Measurements from ENCODE around the gene CORIN. TPM values are rescaled to one million over a fixed set of nuclear protein-coding genes. Genes with fewer than 3 reads are reported as not detected.
"Not testable (repeated sequence)": the region's sequence is repeated elsewhere in the genome, so short reads cannot be mapped to it uniquely, and the experiment has no call there.

The CORIN gene
- total RNA-seq, 4 donors from 2014 or later, result 1.2 to 6.1 (median 2.5) TPM

- WGBS, result 79% methylated on average over 6 of the region's 6 CpGs
- H3K4me3 ChIP-seq, result no peak overlapping the region
- H3K9me3 ChIP-seq, result no peaks in the 10 kb centered on the region
- H3K27me3 ChIP-seq, result no peaks in the 10 kb centered on the region
- TF ChIP-seq CTCF (IDR thresholded peaks at IDR 0.05) (no peak), POLR2A (IDR thresholded peaks at IDR 0.05) (no peak), POLR2AphosphoS5 (IDR thresholded peaks at IDR 0.05) (no peak), EP300 (IDR thresholded peaks at IDR 0.05) (no peak)
- H3K36me3 ChIP-seq, result no peaks in the 10 kb centered on the region
- H3K4me1 ChIP-seq, result no peaks in the 10 kb centered on the region
- H3K27ac ChIP-seq, result no peak overlapping the region
- DNase-seq (ENCODE audit: low spot score in 2 of 2), result no peak
These were observed 63.8 kb downstream of the CORIN start for GRCh38 chr4:47774079-47774478.

GRCh38 chr4:47771020-47771419 lies 66.8 kb downstream of the CORIN start:
- WGBS, result 78% methylated on average over 1 of the region's 1 CpG
- TF ChIP-seq POLR2A (IDR thresholded peaks at IDR 0.05), result no peak
- no peak for TF ChIP-seq CTCF (IDR thresholded peaks at IDR 0.05)
- no peak for TF ChIP-seq POLR2AphosphoS5 (IDR thresholded peaks at IDR 0.05)
- no peak for TF ChIP-seq EP300 (IDR thresholded peaks at IDR 0.05)
- Histone ChIP-seq H3K27ac (no peak overlapping the region), H3K36me3 (no peaks in the 10 kb centered on the region), H3K4me3 (no peak overlapping the region), H3K27me3 (no peaks in the 10 kb centered on the region), H3K4me1 (no peaks in the 10 kb centered on the region), H3K9me3 (no peaks in the 10 kb centered on the region)
- DNase-seq (ENCODE audit: low spot score in 2 of 2), result no peak

- H3K27ac ChIP-seq; H3K4me1 ChIP-seq; H3K27me3 ChIP-seq; H3K4me3 ChIP-seq; DNase-seq (ENCODE audit: low spot score in 2 of 2); H3K36me3 ChIP-seq; H3K9me3 ChIP-seq: not testable (repeated sequence)
- 82% methylated on average over 7 of the region's 7 CpGs for WGBS
These were observed 69.9 kb downstream of the CORIN start for GRCh38 chr4:47767956-47768355.

GRCh38 chr4:47763279-47763678 lies 74.6 kb downstream of the CORIN start:
- Histone ChIP-seq H3K9me3 (no peaks in the 10 kb centered on the region), H3K4me3 (no peak overlapping the region), H3K4me1 (no peaks in the 10 kb centered on the region), H3K27ac (no peak overlapping the region), H3K27me3 (no peaks in the 10 kb centered on the region), H3K36me3 (no peaks in the 10 kb centered on the region)
- 94% methylated on average over 6 of the region's 6 CpGs for WGBS
- TF ChIP-seq EP300 (IDR thresholded peaks at IDR 0.05) (no peak), CTCF (IDR thresholded peaks at IDR 0.05) (no peak), POLR2A (IDR thresholded peaks at IDR 0.05) (no peak), POLR2AphosphoS5 (IDR thresholded peaks at IDR 0.05) (no peak)
- DNase-seq (ENCODE audit: low spot score in 2 of 2), result no peak

- no peak overlapping the region for H3K4me3 ChIP-seq
- no peak overlapping the region for H3K27ac ChIP-seq
- H3K9me3 ChIP-seq, result no peaks in the 10 kb centered on the region
- DNase-seq (ENCODE audit: low spot score in 2 of 2), result no peak
- 77% methylated on average over 2 of the region's 2 CpGs for WGBS
- TF ChIP-seq CTCF (IDR thresholded peaks at IDR 0.05) (no peak), POLR2A (IDR thresholded peaks at IDR 0.05) (no peak), POLR2AphosphoS5 (IDR thresholded peaks at IDR 0.05) (no peak), EP300 (IDR thresholded peaks at IDR 0.05) (no peak)
- H3K36me3 ChIP-seq, result no peaks in the 10 kb centered on the region
- H3K4me1 ChIP-seq, result no peaks in the 10 kb centered on the region
- H3K27me3 ChIP-seq, result no peaks in the 10 kb centered on the region
These were observed 75.2 kb downstream of the CORIN start for GRCh38 chr4:47762376-47763266.

- H3K36me3 ChIP-seq; H3K9me3 ChIP-seq; H3K4me3 ChIP-seq; H3K4me1 ChIP-seq; H3K27ac ChIP-seq; H3K27me3 ChIP-seq; DNase-seq (ENCODE audit: low spot score in 2 of 2): not testable (repeated sequence)
- 87% methylated on average over 9 of the region's 9 CpGs for WGBS
These were observed 84.6 kb downstream of the CORIN start for GRCh38 chr4:47753316-47753715.

Data from suprapubic skin (tissue), 4 donors.